Measurements from ENCODE around the gene TENM3. TPM values are rescaled to one million over a fixed set of nuclear protein-coding genes. Genes with fewer than 3 reads are reported as not detected.

Gene TENM3
- total and polyA plus RNA-seq, 2 of the 8 experiments (the other 6 are each of a cell fraction or from before 2014, with no cell fraction given) = 36.9 to 69.3 TPM

GRCh38 chr4:182704077-182704476 is 460.9 kb downstream of the TENM3 start:
- Histone ChIP-seq H3K4me3 (ENCODE audit: extremely low read depth in 1 of 4, insufficient read depth in 2 of 4, low read depth in 3 of 4, low read length in 4 of 4) (no peak overlapping the region), H4K91ac (replicated peaks; ENCODE audit: insufficient read length, low read length) (no peak overlapping the region), H4K20me1 (replicated peaks in 1 of 2; ENCODE audit: control insufficient read depth in 1 of 2, insufficient read depth in 2 of 2, low read length in 2 of 2) (peaks cover 0 to 2% of the 10 kb centered on the region in 2 experiments), H2AK5ac (ENCODE audit: low read depth, low read length) (no peak overlapping the region), H4K5ac (ENCODE audit: insufficient read length, low read depth, low read length) (no peak overlapping the region), H2AFZ (ENCODE audit: low read length) (no peak overlapping the region), H3K23me2 (ENCODE audit: low read depth, low read length) (no peaks in the 10 kb centered on the region), H2BK5ac (ENCODE audit: low read depth, low read length) (no peak overlapping the region), H2BK120ac (replicated peaks; ENCODE audit: low read depth, low read length) (no peak overlapping the region), H3K4ac (replicated peaks; ENCODE audit: insufficient read length, low read depth, low read length) (no peak overlapping the region), H3K56ac (replicated peaks; ENCODE audit: insufficient read length, low read depth, low read length) (no peak overlapping the region), H3K9me3 (ENCODE audit: insufficient read depth in 2 of 2, low read depth in 1 of 2, low read length in 1 of 2) (no peaks in the 10 kb centered on the region), H3K79me1 (ENCODE audit: low read depth, low read length) (no peaks in the 10 kb centered on the region), H3K79me2 (ENCODE audit: control insufficient read depth in 1 of 2, insufficient read depth in 2 of 2, low read length in 2 of 2) (no peaks in the 10 kb centered on the region), H3K9ac (replicated peaks in 1 of 4; ENCODE audit: extremely low read depth in 1 of 4, low read depth in 3 of 4, low read length in 3 of 4) (no peak overlapping the region), H2BK15ac (ENCODE audit: low read length) (no peak overlapping the region), H3K14ac (ENCODE audit: insufficient read length) (no peak overlapping the region), H3K4me2 (ENCODE audit: insufficient read depth in 1 of 2, low read depth in 2 of 2, low read length in 2 of 2) (no peak overlapping the region), H2BK20ac (ENCODE audit: low read length) (no peak overlapping the region), H3K36me3 (ENCODE audit: control insufficient read depth in 2 of 4, insufficient read depth in 4 of 4, low read length in 3 of 4) (peaks cover 0 to 4% (median 0%) of the 10 kb centered on the region in 4 experiments; a peak in 1 of 8 replicates), H3K27ac (ENCODE audit: low read depth, low read length) (no peak overlapping the region), H4K8ac (ENCODE audit: extremely low read depth, insufficient read depth, low read length) (no peak overlapping the region), H3K23ac (ENCODE audit: insufficient read length) (no peak overlapping the region), H3K18ac (ENCODE audit: extremely low read depth, low read length) (no peak overlapping the region), H3K27me3 (replicated peaks in 1 of 4; ENCODE audit: control insufficient read depth in 3 of 4, extremely low read depth in 1 of 4, insufficient read depth in 3 of 4, low read length in 3 of 4) (no peaks in the 10 kb centered on the region), H3K4me1 (replicated peaks in 1 of 4; ENCODE audit: control insufficient read depth in 3 of 4, insufficient read depth in 4 of 4, low read length in 3 of 4) (peaks cover 0 to 4% (median 1%) of the 10 kb centered on the region in 4 experiments; a peak in 2 of 7 replicates), H2BK12ac (ENCODE audit: low read depth, low read length) (no peak overlapping the region)
- DNase-seq (ENCODE audit: low read depth in 1 of 2, low spot score in 2 of 2) = no peak
- no peak for FAIRE-seq
- POLR2A ChIA-PET (ENCODE audit: partially characterized antibody) = no interaction called here
- CTCF ChIA-PET (ENCODE audit: partially characterized antibody) = interaction anchor here (0.6 kb wide), 2 partner anchors 83 to 1154 kb away, joined by 3 to 6 read pairs; no protein-coding TSS in a partner anchor
- WGBS, 2 experiments (ENCODE audit: extremely low coverage in 1 of 2, insufficient coverage in 1 of 2, insufficient read length in 1 of 2, insufficient replicate concordance in 2 of 2, low coverage in 1 of 2, low lambda C conversion rate in 2 of 2, missing lambda C conversion rate in 1 of 2) = 88% methylated on average over 1 of the region's 1 CpG; no CpG with 5 or more reads in 1 of the 2 experiments
- no peak for TF ChIP-seq RBBP5 (IDR thresholded peaks at IDR 0.05; ENCODE audit: borderline replicate concordance, low read depth, low read length)
